Keratinocyte (primary cell): ENCODE results near the gene CCNI.

Experiments
- EZH2 ChIP-seq: IDR thresholded peaks from one replicate; pipeline ENCODE4 v1.6.1; 2012; ENCODE audit warnings: inconsistent platforms, mild to moderate bottlenecking, low read length, moderate library complexity
- TF ChIP-seq, protein P1 (sequence below), 3 experiments: IDR thresholded peaks in 1 of 3; conservative IDR thresholded peaks in 1 of 3; optimal IDR thresholded peaks in 1 of 3; 2 replicates in 2 of 3; 3 replicates in 1 of 3; pipeline versions ENCODE3 to v1.5.1; 2011; ENCODE audit warnings: low read length in 3 of 3, mild to moderate bottlenecking in 3 of 3, moderate library complexity in 2 of 3, control low read depth in 1 of 3, inconsistent platforms in 1 of 3; ENCODE audit not compliant: insufficient read depth in 2 of 3; ENCODE audit errors: extremely low read depth in 1 of 3

DNA sequence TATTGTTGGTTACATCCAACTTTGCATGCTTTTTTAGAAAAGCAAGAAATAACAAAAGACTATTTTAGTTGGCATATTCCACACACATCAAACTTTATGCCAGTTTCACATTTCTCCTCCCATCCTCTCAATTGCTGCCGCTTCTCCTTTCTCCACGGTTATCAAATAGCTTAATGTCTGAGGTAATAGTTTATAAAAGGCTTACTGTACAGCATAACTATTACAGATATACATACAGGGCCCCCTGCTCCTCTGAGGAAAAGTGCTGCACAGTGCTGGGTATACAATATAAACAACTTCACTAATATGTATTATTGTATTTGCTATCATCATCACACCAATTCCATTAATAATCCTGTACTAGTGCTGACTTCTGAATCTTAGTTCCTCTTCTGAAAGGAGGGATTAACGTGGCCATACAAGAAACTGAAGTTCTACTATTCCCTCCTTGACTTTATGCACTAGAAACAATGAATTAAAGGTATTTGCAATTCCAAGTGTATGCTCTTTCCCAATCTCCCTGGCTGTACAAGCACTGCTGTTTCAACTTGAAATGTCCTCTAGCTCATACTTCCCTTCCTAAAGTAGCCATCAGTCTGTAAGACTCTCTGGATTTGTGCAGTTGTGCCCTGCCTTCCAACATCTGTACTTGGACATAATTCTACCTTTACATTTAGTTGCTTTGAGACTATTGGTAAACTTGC lies 2.5 kb downstream of the CCNI start:
- TF ChIP-seq, protein P1, sequence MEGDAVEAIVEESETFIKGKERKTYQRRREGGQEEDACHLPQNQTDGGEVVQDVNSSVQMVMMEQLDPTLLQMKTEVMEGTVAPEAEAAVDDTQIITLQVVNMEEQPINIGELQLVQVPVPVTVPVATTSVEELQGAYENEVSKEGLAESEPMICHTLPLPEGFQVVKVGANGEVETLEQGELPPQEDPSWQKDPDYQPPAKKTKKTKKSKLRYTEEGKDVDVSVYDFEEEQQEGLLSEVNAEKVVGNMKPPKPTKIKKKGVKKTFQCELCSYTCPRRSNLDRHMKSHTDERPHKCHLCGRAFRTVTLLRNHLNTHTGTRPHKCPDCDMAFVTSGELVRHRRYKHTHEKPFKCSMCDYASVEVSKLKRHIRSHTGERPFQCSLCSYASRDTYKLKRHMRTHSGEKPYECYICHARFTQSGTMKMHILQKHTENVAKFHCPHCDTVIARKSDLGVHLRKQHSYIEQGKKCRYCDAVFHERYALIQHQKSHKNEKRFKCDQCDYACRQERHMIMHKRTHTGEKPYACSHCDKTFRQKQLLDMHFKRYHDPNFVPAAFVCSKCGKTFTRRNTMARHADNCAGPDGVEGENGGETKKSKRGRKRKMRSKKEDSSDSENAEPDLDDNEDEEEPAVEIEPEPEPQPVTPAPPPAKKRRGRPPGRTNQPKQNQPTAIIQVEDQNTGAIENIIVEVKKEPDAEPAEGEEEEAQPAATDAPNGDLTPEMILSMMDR (optimal IDR thresholded peaks at IDR 0.05 in 1 of 3, IDR thresholded peaks at IDR 0.05 in 1 of 3, conservative IDR thresholded peaks at IDR 0.05 in 1 of 3; ENCODE audit: extremely low read depth in 1 of 3, insufficient read depth in 2 of 3, low read length in 3 of 3): no peak
- no peak for TF ChIP-seq EZH2
